ENCODE results near the gene ZNF717.
A peak's percentile ranks its signal among the peaks of the same experiment; 100 is the strongest.
"Not testable (repeated sequence)": the region's sequence is repeated elsewhere in the genome, so short reads cannot be mapped to it uniquely, and the experiment has no call there.

The ZNF717 gene

GRCh38 chr3:75785081-75785755 lies at the start of gene ZNF717:
ZNF717 (minus strand) TSS chr3:75785549; CDS start chr3:75783362, 2,187 bp downstream.
- DNase-seq = peak; percentile 91

- DNase-seq = not testable (repeated sequence)
Measured at GRCh38 chr3:75831076-75831475, 45.7 kb upstream of the ZNF717 start.

GRCh38 chr3:75818019-75818418 lies 32.7 kb upstream of the ZNF717 start:
- DNase-seq = not testable (repeated sequence)

GRCh38 chr3:75816287-75817180 lies 31.2 kb upstream of the ZNF717 start:
- DNase-seq = not testable (repeated sequence)

- DNase-seq = no peak
Measured at GRCh38 chr3:75814797-75815196, 29.4 kb upstream of the ZNF717 start.

- no peak for DNase-seq
Measured at GRCh38 chr3:75782506-75782905, 2.8 kb downstream of the ZNF717 start.

- peak; percentile 56 for DNase-seq
Measured at GRCh38 chr3:75781079-75781745, 4.1 kb downstream of the ZNF717 start.

- not testable (repeated sequence) for DNase-seq
Measured at GRCh38 chr3:75777742-75778141, 7.6 kb downstream of the ZNF717 start.

GRCh38 chr3:75771631-75772030 lies 13.7 kb downstream of the ZNF717 start:
- not testable (repeated sequence) for DNase-seq

GRCh38 chr3:75768303-75769017 lies 16.9 kb downstream of the ZNF717 start:
- DNase-seq = no peak

GRCh38 chr3:75737831-75738493 lies 47.4 kb downstream of the ZNF717 start:
- no peak for DNase-seq

- no peak for DNase-seq
Measured at GRCh38 chr3:75727985-75728384, 57.4 kb downstream of the ZNF717 start.

- DNase-seq = no peak
Measured at GRCh38 chr3:75692061-75692460, 93.3 kb downstream of the ZNF717 start.

GRCh38 chr3:75687323-75687722 lies 98.0 kb downstream of the ZNF717 start:
- no peak for DNase-seq
